Gastroesophageal sphincter (tissue), 4 donors: ENCODE data around the gene RRP7A. TPM values are rescaled to one million over a fixed set of nuclear protein-coding genes. Genes with fewer than 3 reads are reported as not detected.
"Not testable (repeated sequence)": the region's sequence is repeated elsewhere in the genome, so short reads cannot be mapped to it uniquely, and the experiment has no call there.

Source experiments
- ATAC-seq: fragments of 150-250 bp; one replicate; pipeline ENCODE4 v1.9.1; 2016; ENCODE audit warnings: mild to moderate bottlenecking, moderate library complexity
- H3K27ac ChIP-seq, 4 donors: fragments of 200-600 bp; sonication (generic) in 3 of 4; 1 replicate in 3 of 4; 2 replicates in 1 of 4; pipeline ENCODE4 v1.5.1; 2016 to 2019
- H3K27me3 ChIP-seq: fragments of 200-600 bp; sonication (generic); one replicate; pipeline ENCODE4 v1.5.1; 2019
- H3K36me3 ChIP-seq, 2 donors: fragments of 200-600 bp; sonication (generic); one replicate each; pipeline ENCODE4 v1.5.1; 2019; ENCODE audit warnings: control low read depth in 1 of 2
- H3K4me1 ChIP-seq, 3 donors: fragments of 200-600 bp; sonication (generic); 1 replicate in 2 of 3; 2 replicates in 1 of 3; pipeline ENCODE4 v1.5.1; 2016 to 2019; ENCODE audit warnings: control low read depth in 2 of 3
- H3K4me3 ChIP-seq, 2 donors: fragments of 200-600 bp; sonication (generic); one replicate each; pipeline ENCODE4 v1.5.1; 2019; ENCODE audit warnings: mild to moderate bottlenecking in 1 of 2, moderate library complexity in 1 of 2
- H3K9me3 ChIP-seq, 3 donors: fragments of 200-600 bp; sonication (generic); one replicate each; pipeline ENCODE4 v1.5.1; 2017 to 2019; ENCODE audit warnings: control low read depth in 2 of 3
- CTCF ChIP-seq, 4 experiments: fragments of 200-600 bp in 2 of 4; fragments of 450-650 bp in 2 of 4; sonication (generic) in 1 of 4; IDR thresholded peaks; one replicate each; pipeline ENCODE4 v1.5.1; 2017 to 2019; ENCODE audit warnings: antibody characterized with exemption in 4 of 4, mild to moderate bottlenecking in 2 of 4, moderate library complexity in 2 of 4
- EP300 ChIP-seq: sonication (generic); formaldehyde crosslinking; IDR thresholded peaks from one replicate; pipeline ENCODE4 v1.6.1; 2017; ENCODE audit warnings: antibody characterized with exemption, mild to moderate bottlenecking
- POLR2A ChIP-seq, 2 donors: fragments of 450-650 bp; IDR thresholded peaks; one replicate each; pipeline ENCODE4 v1.6.1; 2017; ENCODE audit warnings: antibody characterized with exemption in 2 of 2, mild to moderate bottlenecking in 2 of 2, moderate library complexity in 1 of 2
- POLR2AphosphoS5 ChIP-seq: sonication (generic); formaldehyde crosslinking; IDR thresholded peaks from one replicate; pipeline ENCODE4 v1.6.1; 2017; ENCODE audit warnings: antibody characterized with exemption
- WGBS, 2 donors: methylation state at CpG; one replicate each; pipeline ENCODE4 v1.1.5; 2018; ENCODE audit warnings: low coverage in 1 of 2; 5-methylcytosine and 5-hydroxymethylcytosine counted together
- total RNA-seq, 4 donors: library from RNA; depleted of rRNA; stranded (reverse); fragments of >200 nt; gene quantifications; one replicate each; pipeline ENCODE4 v1.1.0, GENCODE V29; 2016

RRP7A gene
- total RNA-seq, 4 donors from 2014 or later = 21.3 to 36.9 (median 29.1) TPM

DNA sequence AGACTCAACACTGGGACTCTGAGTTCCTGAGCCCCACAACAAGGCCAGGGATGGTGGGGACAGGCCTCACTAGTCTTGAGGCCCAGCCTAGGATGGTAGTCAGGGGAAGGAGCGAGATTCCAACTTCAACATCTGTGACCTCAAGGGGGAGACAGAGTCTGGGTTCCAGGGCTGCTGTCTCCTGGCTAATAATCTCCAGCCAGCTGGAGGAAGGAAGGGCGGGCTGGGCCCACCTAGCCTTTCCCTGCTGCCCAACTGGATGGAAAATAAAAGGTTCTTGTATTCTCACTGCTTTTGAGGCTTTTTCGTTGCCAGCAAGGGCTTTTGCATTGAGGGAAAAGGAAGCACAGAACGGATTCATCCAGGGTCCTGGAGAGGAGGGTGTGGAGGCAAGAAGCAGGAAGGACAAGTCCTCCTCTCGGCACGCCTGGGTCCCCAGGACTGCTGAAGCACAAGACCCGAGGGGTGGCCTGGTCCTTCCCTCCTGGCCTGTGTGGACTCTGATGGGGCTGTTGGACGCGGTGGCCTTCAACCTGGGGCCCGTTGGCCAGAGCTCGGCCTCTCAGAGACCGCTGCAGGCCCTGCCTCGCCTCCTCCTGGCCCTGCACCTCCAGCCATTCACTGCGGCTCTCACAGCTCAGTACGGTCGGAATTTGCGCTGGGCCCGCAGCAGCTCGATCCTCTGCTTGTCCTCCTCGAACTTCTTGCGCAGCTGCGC lies 7.2 kb downstream of the RRP7A start:
- peak; percentile 66 for ATAC-seq
- peaks cover 0 to 13% (median 3%) of the 10 kb centered on the region in 3 donors for H3K4me1 ChIP-seq
- not testable (repeated sequence) for H3K4me3 ChIP-seq, H3K27me3 ChIP-seq, H3K9me3 ChIP-seq
- H3K36me3 ChIP-seq = peaks cover 0 to 61% of the 10 kb centered on the region in 2 donors
- peak in 3 of 4 experiments; percentile 19 to 40 (median 35) for TF ChIP-seq CTCF (IDR thresholded peaks at IDR 0.05)
- 44% methylated on average over 10 of the region's 22 CpGs; no CpG with 5 or more reads in 1 of the 2 donors for WGBS, 2 donors
- H3K27ac ChIP-seq = peak overlapping the region in 3 of 4 donors; percentile 45 to 49 (median 47)

GRCh38 chr22:42511401-42511891 lies 8.2 kb downstream of the RRP7A start:
- Histone ChIP-seq H3K36me3 (peaks cover 0 to 53% of the 10 kb centered on the region in 2 donors), H3K9me3 (no peaks in the 10 kb centered on the region), H3K27ac (no peak overlapping the region), H3K27me3 (no peaks in the 10 kb centered on the region), H3K4me1 (peaks cover 0 to 13% (median 3%) of the 10 kb centered on the region in 3 donors), H3K4me3 (no peak overlapping the region)
- WGBS, 2 donors = 64 to 90% methylated on average over 2 to 8 of the region's 10 CpGs
- TF ChIP-seq POLR2A (IDR thresholded peaks at IDR 0.05) (no peak), CTCF (IDR thresholded peaks at IDR 0.05) (no peak), EP300 (no peak), POLR2AphosphoS5 (no peak)
- no peak for ATAC-seq

- H3K9me3 ChIP-seq = no peaks in the 10 kb centered on the region
- no peak for ATAC-seq
- peaks cover 0 to 35% of the 10 kb centered on the region in 2 donors for H3K36me3 ChIP-seq
- TF ChIP-seq CTCF (IDR thresholded peaks at IDR 0.05) = no peak
- no peak for TF ChIP-seq POLR2A (IDR thresholded peaks at IDR 0.05)
- TF ChIP-seq POLR2AphosphoS5 = no peak
- TF ChIP-seq EP300 = no peak
- peaks cover 0 to 7% (median 3%) of the 10 kb centered on the region in 3 donors for H3K4me1 ChIP-seq
- WGBS, 2 donors = 66 to 86% methylated on average over 1 to 8 of the region's 15 CpGs
- no peaks in the 10 kb centered on the region for H3K27me3 ChIP-seq
- H3K4me3 ChIP-seq = no peak overlapping the region
- no peak overlapping the region for H3K27ac ChIP-seq
Observed at GRCh38 chr22:42509548-42509947, 10.0 kb downstream of the RRP7A start.

DNA sequence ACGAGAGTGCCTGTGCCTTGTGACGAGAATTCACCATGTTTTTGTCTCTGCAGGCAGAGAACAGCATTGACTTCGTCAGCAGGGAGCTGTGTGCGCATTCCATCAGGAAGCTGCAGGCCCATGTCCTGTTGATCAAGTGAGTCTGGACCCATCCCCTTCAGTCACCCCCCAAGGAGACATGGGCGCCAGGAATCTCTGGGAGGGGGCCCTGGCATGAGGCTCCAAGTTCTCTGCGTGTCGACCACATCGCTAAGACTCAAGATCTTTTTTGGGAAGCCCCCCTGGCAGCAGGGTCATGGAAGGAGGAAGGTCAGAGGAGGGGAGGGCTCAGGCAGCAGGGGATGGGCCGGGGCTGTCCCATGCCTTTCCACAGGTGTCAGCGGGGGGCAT lies 10.6 kb downstream of the RRP7A start:
- H3K27ac ChIP-seq = peak overlapping the region in 1 of 4 donors; percentile 19
- H3K27me3 ChIP-seq, H3K4me1 ChIP-seq, H3K9me3 ChIP-seq, H3K4me3 ChIP-seq, ATAC-seq: not testable (repeated sequence)
- 45% methylated on average over 5 of the region's 10 CpGs; no CpG with 5 or more reads in 1 of the 2 donors for WGBS, 2 donors
- H3K36me3 ChIP-seq = peaks cover 0 to 29% of the 10 kb centered on the region in 2 donors

- H3K27ac ChIP-seq = peak overlapping the region in 1 of 4 donors; percentile 19
- H3K4me1 ChIP-seq, ATAC-seq, H3K4me3 ChIP-seq, H3K27me3 ChIP-seq, H3K9me3 ChIP-seq: not testable (repeated sequence)
- peaks cover 0 to 25% of the 10 kb centered on the region in 2 donors for H3K36me3 ChIP-seq
- WGBS, 2 donors = 35 to 40% methylated on average over 1 to 4 of the region's 11 CpGs
Observed at GRCh38 chr22:42508327-42508974, 11.1 kb downstream of the RRP7A start.

DNA sequence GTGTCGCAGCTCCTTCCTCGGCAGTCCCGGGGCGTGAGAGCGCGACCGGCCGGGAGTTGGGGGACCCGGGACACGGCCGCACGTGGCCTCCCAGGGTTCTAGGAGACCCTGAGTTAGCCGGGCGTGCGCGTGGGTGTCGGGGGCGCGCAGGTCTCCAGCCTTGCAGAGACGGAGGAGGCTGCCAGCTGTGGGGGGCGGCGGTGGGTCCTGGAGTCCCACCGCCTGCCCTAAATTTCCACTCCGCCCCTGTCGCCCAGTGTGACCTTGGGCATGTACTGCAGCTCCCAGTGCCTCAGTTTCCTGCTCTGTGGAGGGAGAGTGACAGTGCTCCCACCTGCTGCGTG lies 18.8 kb downstream of the RRP7A start:
- Histone ChIP-seq H3K36me3 (no peaks in the 10 kb centered on the region), H3K9me3 (no peaks in the 10 kb centered on the region), H3K4me3 (peak overlapping the region; percentile 18 to 53), H3K27me3 (no peaks in the 10 kb centered on the region), H3K4me1 (peaks cover 0 to 16% (median 3%) of the 10 kb centered on the region in 3 donors), H3K27ac (peak overlapping the region in 2 of 4 donors; percentile 55)
- TF ChIP-seq POLR2AphosphoS5 = no peak
- no peak for TF ChIP-seq POLR2A (IDR thresholded peaks at IDR 0.05)
- TF ChIP-seq EP300 = no peak
- WGBS, 2 donors = 88% methylated on average over 2 of the region's 26 CpGs; no CpG with 5 or more reads in 1 of the 2 donors
- no peak for ATAC-seq
